GM21529 (cell line): ENCODE measurements around the gene C2orf69.
"Not testable (repeated sequence)": the region's sequence is repeated elsewhere in the genome, so short reads cannot be mapped to it uniquely, and the experiment has no call there.

Source experiments
- ATAC-seq: cut with Tn5 transposase; IDR thresholded peaks from one replicate; pipeline ENCODE4 v1.9.1; 2021; ENCODE audit not compliant: unreplicated experiment

The C2orf69 gene

GRCh38 chr2:199911052-199911876 lies at the start of gene C2orf69:
C2orf69 (plus strand) TSS chr2:199911293; CDS start chr2:199911439, 146 bp downstream.
- ATAC-seq: peak; percentile 90

GRCh38 chr2:199862788-199863187 lies 48.3 kb upstream of the C2orf69 start:
- no peak for ATAC-seq

- ATAC-seq: no peak
These were observed 45.2 kb upstream of the C2orf69 start for GRCh38 chr2:199865905-199866304.

- no peak for ATAC-seq
These were observed 42.5 kb upstream of the C2orf69 start for GRCh38 chr2:199868431-199869226.

- ATAC-seq: no peak
These were observed 41.9 kb upstream of the C2orf69 start for GRCh38 chr2:199869227-199869541.

GRCh38 chr2:199869653-199870052 lies 41.4 kb upstream of the C2orf69 start:
- ATAC-seq: no peak

- no peak for ATAC-seq
These were observed 40.5 kb upstream of the C2orf69 start for GRCh38 chr2:199870581-199870980.

GRCh38 chr2:199874209-199874608 lies 36.9 kb upstream of the C2orf69 start:
- no peak for ATAC-seq

GRCh38 chr2:199875400-199875799 lies 35.7 kb upstream of the C2orf69 start:
- ATAC-seq: no peak

GRCh38 chr2:199882667-199883066 lies 28.4 kb upstream of the C2orf69 start:
- no peak for ATAC-seq

GRCh38 chr2:199883474-199884212 lies 27.4 kb upstream of the C2orf69 start:
- no peak for ATAC-seq

GRCh38 chr2:199895406-199895805 lies 15.7 kb upstream of the C2orf69 start:
- no peak for ATAC-seq

- no peak for ATAC-seq
These were observed 14.5 kb upstream of the C2orf69 start for GRCh38 chr2:199896617-199897016.

GRCh38 chr2:199901942-199902341 lies 9.2 kb upstream of the C2orf69 start:
- no peak for ATAC-seq

- no peak for ATAC-seq
These were observed 8.5 kb upstream of the C2orf69 start for GRCh38 chr2:199902486-199903110.

GRCh38 chr2:199903111-199903510 lies 8.0 kb upstream of the C2orf69 start:
- ATAC-seq: no peak

GRCh38 chr2:199907008-199907714 lies 3.9 kb upstream of the C2orf69 start:
- ATAC-seq: no peak

- no peak for ATAC-seq
These were observed 598 bp upstream of the C2orf69 start for GRCh38 chr2:199910338-199911051.

GRCh38 chr2:199911877-199912161 lies 726 bp downstream of the C2orf69 start:
- no peak for ATAC-seq

- ATAC-seq: not testable (repeated sequence)
These were observed 1.5 kb downstream of the C2orf69 start for GRCh38 chr2:199912553-199913114.
